Suprapubic skin (tissue), 4 donors: Measurements from ENCODE around the gene BCAM. TPM values are rescaled to one million over a fixed set of nuclear protein-coding genes. Genes with fewer than 3 reads are reported as not detected.

Experiments used
- DNase-seq, 2 donors: peaks; one replicate each; pipeline ENCODE4 v3.0.0-alpha.2; 2019; ENCODE audit warnings: low spot score in 2 of 2
- H3K27ac ChIP-seq: fragments of 200-600 bp; sonication (generic); one replicate; pipeline ENCODE4 v1.5.1; 2019
- H3K27me3 ChIP-seq: fragments of 200-600 bp; sonication (generic); one replicate; pipeline ENCODE4 v1.5.1; 2019
- H3K36me3 ChIP-seq: fragments of 200-600 bp; sonication (generic); one replicate; pipeline ENCODE4 v1.5.1; 2019
- H3K4me1 ChIP-seq: fragments of 200-600 bp; sonication (generic); one replicate; pipeline ENCODE4 v1.5.1; 2019
- H3K4me3 ChIP-seq: fragments of 200-600 bp; sonication (generic); one replicate; pipeline ENCODE4 v1.5.1; 2019; ENCODE audit warnings: mild to moderate bottlenecking
- H3K9me3 ChIP-seq: fragments of 200-600 bp; sonication (generic); one replicate; pipeline ENCODE4 v1.5.1; 2019
- CTCF ChIP-seq, 2 donors: fragments of 200-600 bp in 1 of 2; fragments of 450-650 bp in 1 of 2; sonication (generic) in 1 of 2; IDR thresholded peaks; one replicate each; pipeline ENCODE4 v1.5.1; 2016 to 2019; ENCODE audit warnings: antibody characterized with exemption in 2 of 2, mild to moderate bottlenecking in 1 of 2, moderate library complexity in 1 of 2
- EP300 ChIP-seq: sonication (generic); formaldehyde crosslinking; IDR thresholded peaks from one replicate; pipeline ENCODE4 v1.6.1; 2017; ENCODE audit warnings: antibody characterized with exemption
- POLR2A ChIP-seq, 2 donors: fragments of 450-650 bp; IDR thresholded peaks; one replicate each; pipeline ENCODE4 v1.6.1; 2017; ENCODE audit warnings: antibody characterized with exemption in 2 of 2, mild to moderate bottlenecking in 2 of 2, moderate library complexity in 2 of 2
- POLR2AphosphoS5 ChIP-seq, 3 donors: sonication (generic); formaldehyde crosslinking; IDR thresholded peaks; one replicate each; pipeline ENCODE4 v1.6.1; 2017; ENCODE audit warnings: antibody characterized with exemption in 3 of 3
- WGBS: methylation state at CpG from one replicate; pipeline ENCODE4 v1.1.5; 2018; 5-methylcytosine and 5-hydroxymethylcytosine counted together
- total RNA-seq, 4 donors: library from RNA; depleted of rRNA; stranded (reverse); fragments of >200 nt; gene quantifications; one replicate each; pipeline ENCODE4 v1.1.0, GENCODE V29; 2016

Gene BCAM
- total RNA-seq, 4 donors from 2014 or later, result 27.4 to 67.5 (median 50.8) TPM

GRCh38 chr19:44845286-44845611, 36.3 kb downstream of the BCAM start:
- Histone ChIP-seq H3K27ac (peak overlapping the region; percentile 97), H3K9me3 (no peaks in the 10 kb centered on the region), H3K4me3 (peak overlapping the region; percentile 100), H3K36me3 (no peaks in the 10 kb centered on the region), H3K4me1 (peaks cover 52% of the 10 kb centered on the region), H3K27me3 (no peaks in the 10 kb centered on the region)
- WGBS, result 6% methylated on average over 12 of the region's 12 CpGs
- TF ChIP-seq CTCF (IDR thresholded peaks at IDR 0.05) (no peak), POLR2AphosphoS5 (IDR thresholded peaks at IDR 0.05) (no peak), POLR2A (IDR thresholded peaks at IDR 0.05) (no peak), EP300 (no peak)
- peak; percentile 80 to 83 for DNase-seq

GRCh38 chr19:44845612-44846454, 36.9 kb downstream of the BCAM start, which contains the start of gene NECTIN2:
TSS of gene NECTIN2 (plus strand) at chr19:44846297. CDS start at chr19:44846526, 229 bp downstream.
- Histone ChIP-seq H3K36me3 (no peaks in the 10 kb centered on the region), H3K27me3 (no peaks in the 10 kb centered on the region), H3K4me1 (peaks cover 57% of the 10 kb centered on the region), H3K4me3 (peak within 1 kb of the TSS; percentile 100), H3K9me3 (no peaks in the 10 kb centered on the region), H3K27ac (peak within 1 kb of the TSS; percentile 97)
- WGBS, result under 1% methylated on average over 46 of the region's 67 CpGs
- peak; percentile 100 for DNase-seq
- TF ChIP-seq POLR2A (IDR thresholded peaks at IDR 0.05) (peak in 1 of 2 donors; percentile 79), POLR2AphosphoS5 (IDR thresholded peaks at IDR 0.05) (peak in 1 of 3 donors; percentile 54), EP300 (no peak), CTCF (IDR thresholded peaks at IDR 0.05) (peak; percentile 59 to 60)

GRCh38 chr19:44846455-44847143, 37.7 kb downstream of the BCAM start:
- peak overlapping the region; percentile 100 for H3K4me3 ChIP-seq
- no peaks in the 10 kb centered on the region for H3K36me3 ChIP-seq
- H3K27me3 ChIP-seq, result no peaks in the 10 kb centered on the region
- H3K9me3 ChIP-seq, result no peaks in the 10 kb centered on the region
- WGBS, result 1% methylated on average over 26 of the region's 51 CpGs
- H3K27ac ChIP-seq, result peak overlapping the region; percentile 97
- peak in 1 of 2 donors; percentile 83 for DNase-seq
- peaks cover 58% of the 10 kb centered on the region for H3K4me1 ChIP-seq
- no peak for TF ChIP-seq POLR2AphosphoS5 (IDR thresholded peaks at IDR 0.05)
- TF ChIP-seq POLR2A (IDR thresholded peaks at IDR 0.05), result no peak
- TF ChIP-seq CTCF (IDR thresholded peaks at IDR 0.05), result no peak
- TF ChIP-seq EP300, result no peak

GRCh38 chr19:44847144-44848035, 38.5 kb downstream of the BCAM start:
- no peaks in the 10 kb centered on the region for H3K36me3 ChIP-seq
- peak overlapping the region; percentile 97 for H3K27ac ChIP-seq
- DNase-seq, result peak; percentile 87 to 89
- no peak for TF ChIP-seq EP300
- peak in 1 of 3 donors; percentile 12 for TF ChIP-seq POLR2AphosphoS5 (IDR thresholded peaks at IDR 0.05)
- peak in 1 of 2 donors; percentile 58 for TF ChIP-seq POLR2A (IDR thresholded peaks at IDR 0.05)
- no peak for TF ChIP-seq CTCF (IDR thresholded peaks at IDR 0.05)
- no peaks in the 10 kb centered on the region for H3K9me3 ChIP-seq
- H3K27me3 ChIP-seq, result no peaks in the 10 kb centered on the region
- H3K4me3 ChIP-seq, result peak overlapping the region; percentile 100
- 3% methylated on average over 26 of the region's 47 CpGs for WGBS
- H3K4me1 ChIP-seq, result peaks cover 58% of the 10 kb centered on the region
